AG04450 (cell line): ENCODE data around the gene CNTNAP2. TPM values are rescaled to one million over a fixed set of nuclear protein-coding genes. Genes with fewer than 3 reads are reported as not detected.
"Not testable (repeated sequence)": the region's sequence is repeated elsewhere in the genome, so short reads cannot be mapped to it uniquely, and the experiment has no call there.

Experiments
- CTCF ChIA-PET: fragments of 300-600, 350-600 bp; formaldehyde crosslinking; extraction: SDS; loops from one replicate; lab custom pipeline; 2022; ENCODE audit warnings: antibody characterized with exemption, inconsistent platforms; lab: Charles Lee
- POLR2A ChIA-PET: fragments of 350-600 bp; formaldehyde crosslinking; extraction: SDS; loops from one replicate; lab custom pipeline; 2021; ENCODE audit warnings: antibody characterized with exemption, inconsistent platforms; lab: Yijun Ruan, JAX
- DNase-seq: peaks from one replicate; pipeline ENCODE4 v3.0.0-alpha.2; 2011; ENCODE audit warnings: low read depth, low spot score
- H3K27ac ChIP-seq: one replicate; pipeline ENCODE4 v1.5.1; 2012; ENCODE audit warnings: low read depth, low read length, control low read depth
- H3K27me3 ChIP-seq: one replicate; pipeline ENCODE4 v1.6.0; 2012; ENCODE audit warnings: low read length; ENCODE audit not compliant: control insufficient read depth, insufficient read depth
- H3K4me3 ChIP-seq: 2 replicates; pipeline ENCODE4 v1.5.1; 2011; ENCODE audit warnings: mild to moderate bottlenecking, low read depth, low read length, control low read depth
- H3K9me3 ChIP-seq: 2 replicates; pipeline ENCODE4 v1.5.1; 2012; ENCODE audit warnings: low read length; ENCODE audit not compliant: control insufficient read depth, insufficient read depth
- CTCF ChIP-seq: IDR thresholded peaks from 2 replicates; pipeline ENCODE4 v1.5.1; 2011; ENCODE audit warnings: low read depth, low read length, control low read depth, inconsistent platforms
- polyA plus RNA-seq: library from polyadenylated mRNA; depleted of rRNA; stranded (reverse); fragments of >200 nt; gene quantifications from 2 replicates; pipeline ENCODE4 v1.2.3, GENCODE V29; 2011

Gene CNTNAP2
- polyA plus RNA-seq, 1 experiment = not detected

GRCh38 chr7:147723536-147723935 lies 1606.9 kb downstream of the CNTNAP2 start:
- ChIA-PET CTCF (no interaction called here), POLR2A (no interaction called here)
- H3K4me3 ChIP-seq = no peak overlapping the region
- no peak for TF ChIP-seq CTCF
- no peak for DNase-seq
- no peak overlapping the region for H3K27ac ChIP-seq
- no peaks in the 10 kb centered on the region for H3K9me3 ChIP-seq
- no peaks in the 10 kb centered on the region for H3K27me3 ChIP-seq

GRCh38 chr7:147731311-147731710 lies 1614.7 kb downstream of the CNTNAP2 start:
- Histone ChIP-seq H3K4me3 (no peak overlapping the region), H3K9me3 (no peaks in the 10 kb centered on the region), H3K27me3 (no peaks in the 10 kb centered on the region), H3K27ac (no peak overlapping the region)
- CTCF ChIA-PET = no interaction called here
- no peak for DNase-seq
- TF ChIP-seq CTCF = no peak
- POLR2A ChIA-PET = no interaction called here

- H3K4me3 ChIP-seq, DNase-seq, CTCF ChIA-PET, H3K27ac ChIP-seq, H3K27me3 ChIP-seq, POLR2A ChIA-PET: not testable (repeated sequence)
- peaks cover 15% of the 10 kb centered on the region for H3K9me3 ChIP-seq
These were observed 1621.1 kb downstream of the CNTNAP2 start for GRCh38 chr7:147737559-147738214.

- Histone ChIP-seq H3K27ac (no peak overlapping the region), H3K9me3 (peaks cover 13% of the 10 kb centered on the region), H3K27me3 (no peaks in the 10 kb centered on the region), H3K4me3 (no peak overlapping the region)
- no peak for TF ChIP-seq CTCF
- CTCF ChIA-PET = no interaction called here
- no peak for DNase-seq
- POLR2A ChIA-PET = no interaction called here
These were observed 1625.7 kb downstream of the CNTNAP2 start for GRCh38 chr7:147742301-147742700.

GRCh38 chr7:147756300-147756699 lies 1639.7 kb downstream of the CNTNAP2 start:
- DNase-seq = no peak
- H3K4me3 ChIP-seq = no peak overlapping the region
- no peaks in the 10 kb centered on the region for H3K27me3 ChIP-seq
- TF ChIP-seq CTCF = no peak
- no peak overlapping the region for H3K27ac ChIP-seq
- H3K9me3 ChIP-seq = no peaks in the 10 kb centered on the region
- ChIA-PET CTCF (no interaction called here), POLR2A (no interaction called here)
